ENCODE data around the gene SLC17A9.

Gene SLC17A9

GRCh38 chr20:62983210-62983609, 30.7 kb downstream of the SLC17A9 start:
- DNase-seq = no peak
- H3K4me3 ChIP-seq (ENCODE audit: low read depth, low read length) = no peak overlapping the region
- H3K27ac ChIP-seq = no peak overlapping the region
- in situ Hi-C loops (cut with HindIII; ENCODE audit: low pct_ligation_motif_present, low sequenced_read_pairs) = no loop called here
- TF ChIP-seq CTCF (IDR thresholded peaks at IDR 0.05; ENCODE audit: low read depth, low read length, missing control alignments) = no peak
- peaks cover 41% of the 10 kb centered on the region for H3K27me3 ChIP-seq (replicated peaks)
- no peaks in the 10 kb centered on the region for H3K36me3 ChIP-seq (replicated peaks)

- in situ Hi-C loops (cut with HindIII; ENCODE audit: low pct_ligation_motif_present, low sequenced_read_pairs) = no loop called here
- no peaks in the 10 kb centered on the region for H3K36me3 ChIP-seq (replicated peaks)
- H3K27ac ChIP-seq = no peak overlapping the region
- H3K4me3 ChIP-seq (ENCODE audit: low read depth, low read length) = no peak overlapping the region
- TF ChIP-seq CTCF (IDR thresholded peaks at IDR 0.05; ENCODE audit: low read depth, low read length, missing control alignments) = no peak
- DNase-seq = no peak
- peaks cover 27% of the 10 kb centered on the region for H3K27me3 ChIP-seq (replicated peaks)
Observed at GRCh38 chr20:62984666-62985443, 32.3 kb downstream of the SLC17A9 start.

GRCh38 chr20:62985444-62985778, 32.9 kb downstream of the SLC17A9 start:
- H3K36me3 ChIP-seq (replicated peaks) = no peaks in the 10 kb centered on the region
- no peak for TF ChIP-seq CTCF (IDR thresholded peaks at IDR 0.05; ENCODE audit: low read depth, low read length, missing control alignments)
- H3K27ac ChIP-seq = no peak overlapping the region
- no peak for DNase-seq
- no peak overlapping the region for H3K4me3 ChIP-seq (ENCODE audit: low read depth, low read length)
- peaks cover 23% of the 10 kb centered on the region for H3K27me3 ChIP-seq (replicated peaks)
- in situ Hi-C loops (cut with HindIII; ENCODE audit: low pct_ligation_motif_present, low sequenced_read_pairs) = no loop called here

GRCh38 chr20:62986257-62986800, 33.8 kb downstream of the SLC17A9 start:
- H3K36me3 ChIP-seq (replicated peaks) = no peaks in the 10 kb centered on the region
- H3K27me3 ChIP-seq (replicated peaks) = peaks cover 16% of the 10 kb centered on the region
- in situ Hi-C loops (cut with HindIII; ENCODE audit: low pct_ligation_motif_present, low sequenced_read_pairs) = no loop called here
- no peak for TF ChIP-seq CTCF (IDR thresholded peaks at IDR 0.05; ENCODE audit: low read depth, low read length, missing control alignments)
- H3K27ac ChIP-seq = no peak overlapping the region
- H3K4me3 ChIP-seq (ENCODE audit: low read depth, low read length) = no peak overlapping the region
- DNase-seq = no peak

- H3K27ac ChIP-seq = no peak overlapping the region
- no peaks in the 10 kb centered on the region for H3K36me3 ChIP-seq (replicated peaks)
- no peak for TF ChIP-seq CTCF (IDR thresholded peaks at IDR 0.05; ENCODE audit: low read depth, low read length, missing control alignments)
- in situ Hi-C loops (cut with HindIII; ENCODE audit: low pct_ligation_motif_present, low sequenced_read_pairs) = no loop called here
- no peak overlapping the region for H3K4me3 ChIP-seq (ENCODE audit: low read depth, low read length)
- no peak for DNase-seq
- peaks cover 12% of the 10 kb centered on the region for H3K27me3 ChIP-seq (replicated peaks)
Observed at GRCh38 chr20:62987114-62987513, 34.6 kb downstream of the SLC17A9 start.

GRCh38 chr20:62989201-62989601, 36.7 kb downstream of the SLC17A9 start:
- no peak overlapping the region for H3K4me3 ChIP-seq (ENCODE audit: low read depth, low read length)
- in situ Hi-C loops (cut with HindIII; ENCODE audit: low pct_ligation_motif_present, low sequenced_read_pairs) = no loop called here
- TF ChIP-seq CTCF (IDR thresholded peaks at IDR 0.05; ENCODE audit: low read depth, low read length, missing control alignments) = no peak
- DNase-seq = no peak
- H3K36me3 ChIP-seq (replicated peaks) = no peaks in the 10 kb centered on the region
- peaks cover 12% of the 10 kb centered on the region for H3K27me3 ChIP-seq (replicated peaks)
- H3K27ac ChIP-seq = no peak overlapping the region
